Measurements from ENCODE around the gene ERBB4. TPM values are rescaled to one million over a fixed set of nuclear protein-coding genes. Genes with fewer than 3 reads are reported as not detected.

ERBB4 gene
- total RNA-seq, 2 donors from 2014 or later: 1.0 to 32.8 TPM

- no peaks in the 10 kb centered on the region for H3K36me3 ChIP-seq
- H3K27me3 ChIP-seq (replicated peaks; ENCODE audit: insufficient read depth): no peaks in the 10 kb centered on the region
- intact Hi-C loops (cut with DNase I): no loop called here
- DNase-seq (ENCODE audit: low spot score): no peak
- no peaks in the 10 kb centered on the region for H3K9me3 ChIP-seq
- TF ChIP-seq CTCF (IDR thresholded peaks at IDR 0.05): no peak
- no peak for TF ChIP-seq POLR2AphosphoS5 (IDR thresholded peaks at IDR 0.05)
- no peak for TF ChIP-seq POLR2A (IDR thresholded peaks at IDR 0.05)
- no peak overlapping the region for H3K4me3 ChIP-seq
- H3K4me1 ChIP-seq (replicated peaks): no peaks in the 10 kb centered on the region
- no peak overlapping the region for H3K27ac ChIP-seq
These were observed 1179.3 kb downstream of the ERBB4 start for GRCh38 chr2:211359347-211359746.

GRCh38 chr2:211358504-211358903 is 1180.1 kb downstream of the ERBB4 start:
- intact Hi-C loops (cut with DNase I): no loop called here
- DNase-seq (ENCODE audit: low spot score): no peak
- Histone ChIP-seq H3K27ac (no peak overlapping the region), H3K36me3 (no peaks in the 10 kb centered on the region), H3K9me3 (no peaks in the 10 kb centered on the region), H3K4me3 (no peak overlapping the region), H3K4me1 (replicated peaks) (no peaks in the 10 kb centered on the region), H3K27me3 (replicated peaks; ENCODE audit: insufficient read depth) (no peaks in the 10 kb centered on the region)
- TF ChIP-seq CTCF (IDR thresholded peaks at IDR 0.05) (no peak), POLR2A (IDR thresholded peaks at IDR 0.05) (no peak), POLR2AphosphoS5 (IDR thresholded peaks at IDR 0.05) (no peak)
- 79% methylated on average over 3 of the region's 3 CpGs for WGBS

GRCh38 chr2:211354481-211354880 is 1184.1 kb downstream of the ERBB4 start:
- Histone ChIP-seq H3K27ac (no peak overlapping the region), H3K36me3 (no peaks in the 10 kb centered on the region), H3K27me3 (replicated peaks; ENCODE audit: insufficient read depth) (no peaks in the 10 kb centered on the region), H3K4me3 (no peak overlapping the region), H3K9me3 (no peaks in the 10 kb centered on the region), H3K4me1 (replicated peaks) (no peaks in the 10 kb centered on the region)
- DNase-seq (ENCODE audit: low spot score): no peak
- no peak for TF ChIP-seq CTCF (IDR thresholded peaks at IDR 0.05)
- no peak for TF ChIP-seq POLR2AphosphoS5 (IDR thresholded peaks at IDR 0.05)
- TF ChIP-seq POLR2A (IDR thresholded peaks at IDR 0.05): no peak
- intact Hi-C loops (cut with DNase I): no loop called here
- 83% methylated on average over 1 of the region's 1 CpG for WGBS

- 15% methylated on average over 3 of the region's 3 CpGs for WGBS
- Histone ChIP-seq H3K9me3 (no peaks in the 10 kb centered on the region), H3K36me3 (no peaks in the 10 kb centered on the region), H3K4me3 (no peak overlapping the region), H3K27ac (no peak overlapping the region), H3K27me3 (replicated peaks; ENCODE audit: insufficient read depth) (no peaks in the 10 kb centered on the region), H3K4me1 (replicated peaks) (no peaks in the 10 kb centered on the region)
- TF ChIP-seq CTCF (IDR thresholded peaks at IDR 0.05): no peak
- TF ChIP-seq POLR2A (IDR thresholded peaks at IDR 0.05): no peak
- no peak for TF ChIP-seq POLR2AphosphoS5 (IDR thresholded peaks at IDR 0.05)
- DNase-seq (ENCODE audit: low spot score): no peak
- intact Hi-C loops (cut with DNase I): no loop called here
These were observed 1186.6 kb downstream of the ERBB4 start for GRCh38 chr2:211351987-211352386.

- Histone ChIP-seq H3K36me3 (no peaks in the 10 kb centered on the region), H3K9me3 (no peaks in the 10 kb centered on the region), H3K27ac (no peak overlapping the region), H3K27me3 (replicated peaks; ENCODE audit: insufficient read depth) (no peaks in the 10 kb centered on the region), H3K4me3 (no peak overlapping the region), H3K4me1 (replicated peaks) (no peaks in the 10 kb centered on the region)
- intact Hi-C loops (cut with DNase I): no loop called here
- TF ChIP-seq POLR2AphosphoS5 (IDR thresholded peaks at IDR 0.05) (no peak), POLR2A (IDR thresholded peaks at IDR 0.05) (no peak), CTCF (IDR thresholded peaks at IDR 0.05) (no peak)
- WGBS: 67% methylated on average over 2 of the region's 2 CpGs
- DNase-seq (ENCODE audit: low spot score): no peak
These were observed 1189.6 kb downstream of the ERBB4 start for GRCh38 chr2:211349031-211349430.

Measured in prostate gland (tissue), 2 donors.